HG02870 (cell line): ENCODE data around the gene TMPRSS11B.
"Not testable (repeated sequence)": the region's sequence is repeated elsewhere in the genome, so short reads cannot be mapped to it uniquely, and the experiment has no call there.

Experiments
- ATAC-seq: cut with Tn5 transposase; IDR thresholded peaks from one replicate; pipeline ENCODE4 v1.9.1; 2021; ENCODE audit warnings: mild to moderate bottlenecking, moderate library complexity; ENCODE audit not compliant: unreplicated experiment

The TMPRSS11B gene, protein sequence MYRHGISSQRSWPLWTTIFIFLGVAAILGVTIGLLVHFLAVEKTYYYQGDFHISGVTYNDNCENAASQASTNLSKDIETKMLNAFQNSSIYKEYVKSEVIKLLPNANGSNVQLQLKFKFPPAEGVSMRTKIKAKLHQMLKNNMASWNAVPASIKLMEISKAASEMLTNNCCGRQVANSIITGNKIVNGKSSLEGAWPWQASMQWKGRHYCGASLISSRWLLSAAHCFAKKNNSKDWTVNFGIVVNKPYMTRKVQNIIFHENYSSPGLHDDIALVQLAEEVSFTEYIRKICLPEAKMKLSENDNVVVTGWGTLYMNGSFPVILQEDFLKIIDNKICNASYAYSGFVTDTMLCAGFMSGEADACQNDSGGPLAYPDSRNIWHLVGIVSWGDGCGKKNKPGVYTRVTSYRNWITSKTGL

DNA sequence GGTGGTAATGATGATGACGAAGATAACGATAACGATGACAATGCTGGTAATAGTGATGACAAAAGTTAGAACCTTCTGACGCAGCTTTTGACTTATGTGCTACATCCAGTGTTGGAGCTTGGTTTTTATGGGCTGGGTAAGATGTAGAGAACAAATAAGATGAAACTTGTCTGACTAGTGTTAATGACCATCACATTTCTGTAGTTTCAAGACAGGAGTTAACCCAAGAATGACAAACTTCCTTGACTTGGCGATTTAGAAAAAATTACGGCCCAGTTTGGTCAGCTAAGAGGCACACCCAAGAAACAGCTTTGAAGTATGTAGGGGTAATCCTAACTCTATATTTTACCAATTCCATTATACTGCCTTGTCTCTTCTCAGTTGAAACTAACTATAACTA is at the start of gene TMPRSS11B:
Gene TMPRSS11B (minus strand): TSS at position 101 of the 400 bp plus-strand sequence. CDS start 136 bp downstream, outside the sequence.
- ATAC-seq: no peak

GRCh38 chr4:68291256-68291655 is 45.8 kb upstream of the TMPRSS11B start:
- ATAC-seq: no peak

GRCh38 chr4:68288393-68288740 is 42.9 kb upstream of the TMPRSS11B start:
- ATAC-seq: no peak

- no peak for ATAC-seq
Observed at GRCh38 chr4:68287704-68288392, 42.4 kb upstream of the TMPRSS11B start.

GRCh38 chr4:68283714-68284113 is 38.2 kb upstream of the TMPRSS11B start:
- no peak for ATAC-seq

DNA sequence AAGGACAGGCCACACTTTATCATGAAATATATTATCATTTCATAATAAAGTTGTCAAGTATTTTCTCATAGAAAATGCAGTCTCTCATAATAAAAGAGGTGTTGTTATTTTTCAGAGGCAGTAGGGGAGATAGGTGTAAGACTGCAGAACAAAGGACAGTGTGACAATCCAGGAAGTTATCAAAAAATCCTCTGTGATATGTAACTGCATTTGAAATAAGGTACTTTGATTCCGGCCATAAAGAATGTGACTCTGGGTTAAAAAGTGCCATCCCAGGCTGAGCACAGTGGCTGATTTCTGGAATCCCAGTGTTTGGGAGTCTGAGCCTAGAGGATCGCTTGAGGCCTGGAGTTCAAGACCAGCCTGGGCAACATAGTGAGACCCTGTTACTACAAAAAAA is 37.6 kb upstream of the TMPRSS11B start:
- no peak for ATAC-seq

DNA sequence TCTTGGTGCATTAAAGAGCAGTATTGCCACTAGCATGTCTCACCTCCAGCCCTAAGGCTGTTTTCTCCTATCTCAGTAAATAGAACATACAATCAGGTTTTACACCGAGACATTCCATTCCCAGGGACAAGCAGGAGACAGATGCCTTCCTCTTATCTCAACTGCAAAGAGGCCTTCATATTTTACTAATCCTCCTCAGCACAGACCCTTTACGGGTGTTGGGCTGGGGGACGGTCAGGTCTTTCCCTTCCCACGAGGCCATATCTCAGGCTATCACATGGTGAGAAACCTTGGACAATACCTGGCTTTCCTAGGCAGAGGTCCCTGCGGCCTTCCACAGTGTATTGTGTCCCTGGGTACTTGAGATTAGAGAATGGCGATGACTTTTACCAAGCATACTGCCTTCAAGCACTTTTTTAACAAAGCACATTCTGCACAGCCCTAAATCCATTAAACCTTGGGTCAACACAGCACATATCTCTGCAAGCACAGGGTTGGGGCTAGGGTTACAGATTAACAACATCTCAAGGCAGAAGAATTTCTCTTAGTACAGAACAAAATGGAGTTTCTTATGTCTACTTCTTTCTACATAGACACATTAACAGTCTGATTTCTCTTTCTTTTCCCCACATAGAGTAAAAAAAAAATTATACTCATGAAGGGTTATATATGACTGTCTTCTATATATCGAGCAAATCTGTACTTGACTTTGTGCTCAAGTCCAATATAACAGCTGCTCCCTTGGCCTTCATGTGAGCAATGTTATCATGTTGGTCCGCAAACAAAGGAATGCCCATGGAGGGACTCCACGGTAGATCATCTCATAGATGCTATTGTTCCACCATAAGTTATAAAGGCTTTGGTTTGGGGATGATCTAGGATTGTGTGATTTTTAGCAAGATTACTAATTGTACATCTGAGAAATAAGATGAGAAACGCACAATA is 36.6 kb upstream of the TMPRSS11B start:
- not testable (repeated sequence) for ATAC-seq

DNA sequence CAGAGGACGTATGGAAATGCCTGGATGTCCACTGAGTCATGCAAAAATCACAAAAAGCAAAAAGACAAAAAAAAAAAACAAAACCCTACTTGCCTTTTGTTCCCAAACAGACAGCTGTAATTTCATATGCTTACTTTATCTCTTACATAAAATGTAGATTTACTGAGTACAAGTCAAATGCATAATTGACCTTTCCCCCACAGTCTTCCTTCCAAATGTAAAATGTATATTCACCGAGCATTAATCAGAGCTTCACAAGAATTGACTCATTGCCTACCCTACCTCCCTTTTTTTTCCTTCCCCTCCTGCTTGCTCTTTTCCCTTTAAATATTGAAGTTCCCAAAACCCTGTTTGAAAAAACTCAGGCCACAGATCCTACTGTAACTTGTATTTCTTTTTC is 32.5 kb upstream of the TMPRSS11B start:
- ATAC-seq: no peak

GRCh38 chr4:68277627-68278026 is 32.1 kb upstream of the TMPRSS11B start:
- ATAC-seq: no peak

DNA sequence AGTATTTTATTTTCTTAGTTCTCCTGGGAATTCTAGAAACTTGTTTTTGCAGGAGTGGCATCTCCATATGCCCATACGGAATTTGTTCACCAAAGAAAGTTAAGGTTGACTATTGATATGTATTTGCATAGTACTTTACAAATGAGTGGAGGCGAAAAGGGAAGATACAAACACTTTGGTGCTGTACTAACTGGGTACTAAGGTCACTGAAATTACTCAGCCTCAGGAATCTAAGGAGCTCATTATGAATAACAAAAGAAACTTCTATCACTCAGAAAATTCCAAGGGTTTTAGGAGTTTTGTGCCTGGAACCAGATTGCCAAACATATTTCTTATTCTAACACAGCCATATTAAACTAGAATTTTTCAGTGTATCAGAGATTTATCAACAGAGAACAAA is 27.4 kb upstream of the TMPRSS11B start:
- ATAC-seq: peak; percentile 64

DNA sequence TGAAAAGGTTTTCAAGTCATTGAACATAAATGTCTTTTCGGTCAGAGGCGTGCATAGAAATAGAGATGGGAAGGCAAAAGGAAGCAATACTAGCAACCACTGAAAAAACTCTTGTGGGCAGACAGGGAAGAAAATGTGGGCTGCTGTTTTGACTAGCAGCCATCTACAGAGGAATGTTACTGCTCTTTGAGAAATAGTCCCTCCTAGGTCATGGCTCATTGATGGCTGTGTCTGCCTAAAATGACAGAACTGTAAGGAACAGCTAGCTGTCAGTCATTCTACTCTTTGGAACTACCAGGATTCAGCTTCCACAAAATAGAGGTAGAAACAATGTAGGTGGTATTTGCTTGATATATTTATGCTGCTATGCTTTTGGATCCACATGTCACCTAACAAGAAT is 26.9 kb upstream of the TMPRSS11B start:
- peak; percentile 71 for ATAC-seq

- ATAC-seq: peak; percentile 44
Observed at GRCh38 chr4:68271851-68272357, 26.4 kb upstream of the TMPRSS11B start.

GRCh38 chr4:68267433-68267944 is 22.0 kb upstream of the TMPRSS11B start:
- ATAC-seq: no peak

DNA sequence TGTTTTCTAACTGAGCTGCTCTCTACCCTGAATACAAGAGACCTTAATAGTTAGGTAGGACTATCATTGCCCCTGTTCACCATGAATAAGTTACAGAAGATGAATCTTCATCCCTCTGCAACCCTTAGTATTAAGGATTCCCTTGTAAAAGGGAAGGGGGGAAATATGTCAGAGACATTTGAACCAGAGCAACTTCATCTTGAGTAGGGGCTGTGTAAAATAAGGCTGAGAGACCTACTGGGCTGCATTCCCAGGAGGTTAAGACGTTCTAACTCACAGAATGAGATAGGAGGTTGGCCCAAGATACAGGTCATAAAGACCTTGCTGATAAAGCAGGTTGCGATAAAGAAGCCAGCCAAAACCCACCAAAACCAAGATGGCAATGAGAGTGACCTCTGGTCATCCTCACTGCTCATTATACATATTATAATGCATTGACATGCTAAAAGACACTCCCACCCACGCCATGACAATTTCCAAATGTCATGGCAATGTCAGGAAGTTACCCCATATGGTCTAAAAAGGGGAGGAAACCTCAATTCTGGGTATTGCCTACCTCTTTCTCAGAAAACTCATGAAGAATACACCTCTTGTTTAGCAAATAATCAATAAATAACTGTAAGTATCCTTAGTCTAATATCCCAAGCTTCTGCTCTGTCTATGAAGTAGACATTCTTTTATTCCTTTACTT is 19.5 kb upstream of the TMPRSS11B start:
- ATAC-seq: no peak

- no peak for ATAC-seq
Observed at GRCh38 chr4:68259191-68259590, 13.7 kb upstream of the TMPRSS11B start.

GRCh38 chr4:68257719-68258118 is 12.2 kb upstream of the TMPRSS11B start:
- ATAC-seq: no peak

- no peak for ATAC-seq
Observed at GRCh38 chr4:68256284-68256683, 10.8 kb upstream of the TMPRSS11B start.

DNA sequence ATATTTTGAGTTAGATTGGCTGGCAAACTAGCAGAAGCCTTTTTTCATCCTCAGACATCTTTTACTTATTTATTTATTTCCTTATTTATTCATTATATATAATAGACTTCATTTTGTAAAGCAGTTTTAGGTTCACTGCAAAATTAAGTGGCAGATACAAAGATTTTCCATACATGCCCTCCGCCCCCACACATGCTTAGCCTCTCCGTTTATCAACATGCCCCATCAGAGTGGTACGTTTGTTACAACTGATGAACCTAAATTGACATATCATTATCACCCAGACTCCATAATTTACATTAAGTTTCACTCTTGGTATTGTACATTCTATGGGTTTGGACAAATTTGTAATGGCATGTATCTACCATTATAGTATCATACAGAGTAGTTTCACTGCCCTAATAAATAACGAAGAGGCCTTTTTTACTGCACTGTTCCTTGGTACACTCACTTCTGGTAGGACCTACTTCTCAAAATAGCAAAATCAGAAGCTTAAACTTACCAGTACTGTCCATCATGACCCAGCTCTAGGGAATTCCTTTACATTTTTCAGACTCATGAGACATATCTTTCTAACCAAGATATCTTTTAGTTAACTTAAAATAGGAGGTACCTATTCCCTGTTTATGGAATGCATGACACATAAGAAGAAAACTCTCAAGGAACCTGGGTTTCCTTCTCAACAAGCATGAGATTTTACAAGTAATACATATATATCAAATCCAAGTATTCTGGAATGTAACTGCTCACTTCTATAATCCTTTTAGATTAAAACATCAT is 4.8 kb upstream of the TMPRSS11B start:
- ATAC-seq: no peak

DNA sequence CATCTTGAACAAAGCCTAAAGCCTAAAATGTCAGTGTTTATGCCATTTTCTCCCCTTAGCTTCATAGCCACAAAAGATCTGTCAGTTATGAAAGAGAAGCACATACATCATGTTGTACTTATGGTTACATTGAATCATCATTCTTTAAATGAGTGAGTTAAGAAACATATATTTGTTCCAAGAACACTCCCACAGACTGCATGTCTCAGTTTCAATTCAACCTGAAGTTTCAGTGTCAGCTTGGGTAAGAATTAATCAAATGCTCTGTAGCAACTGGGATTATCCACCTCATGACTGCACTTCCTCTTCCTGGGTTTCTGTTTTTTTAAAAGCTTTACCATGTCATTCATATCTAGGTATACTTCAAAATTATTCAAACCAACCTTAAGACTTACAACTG is 3.9 kb upstream of the TMPRSS11B start:
- ATAC-seq: peak; percentile 96
